ENCODE measurements around the gene SGCD. TPM values are rescaled to one million over a fixed set of nuclear protein-coding genes. Genes with fewer than 3 reads are reported as not detected.

Gene SGCD
- total RNA-seq, 1 donor from 2014 or later = 0.33 TPM

- no peaks in the 10 kb centered on the region for H3K9me3 Mint-ChIP-seq
- no peak for TF ChIP-seq CTCF (conservative IDR thresholded peaks at IDR 0.05)
- H3K4me3 Mint-ChIP-seq = no peak overlapping the region
- no peak overlapping the region for H3K27ac Mint-ChIP-seq (ENCODE audit: unreplicated experiment)
- DNase-seq (ENCODE audit: low read depth, low spot score) = no peak
- no peaks in the 10 kb centered on the region for H3K27me3 Mint-ChIP-seq (ENCODE audit: low read depth)
- H3K4me1 Mint-ChIP-seq = peaks cover 11% of the 10 kb centered on the region
- no peaks in the 10 kb centered on the region for H3K36me3 Mint-ChIP-seq (ENCODE audit: low read depth)
Measured at GRCh38 chr5:156409834-156410233, 82.9 kb downstream of the SGCD start.

GRCh38 chr5:156411185-156411613 lies 84.2 kb downstream of the SGCD start:
- no peak overlapping the region for H3K27ac Mint-ChIP-seq (ENCODE audit: unreplicated experiment)
- no peak for TF ChIP-seq CTCF (conservative IDR thresholded peaks at IDR 0.05)
- H3K4me1 Mint-ChIP-seq = peaks cover 11% of the 10 kb centered on the region
- H3K4me3 Mint-ChIP-seq = no peak overlapping the region
- H3K9me3 Mint-ChIP-seq = no peaks in the 10 kb centered on the region
- no peaks in the 10 kb centered on the region for H3K36me3 Mint-ChIP-seq (ENCODE audit: low read depth)
- no peak for DNase-seq (ENCODE audit: low read depth, low spot score)
- H3K27me3 Mint-ChIP-seq (ENCODE audit: low read depth) = no peaks in the 10 kb centered on the region

- TF ChIP-seq CTCF (conservative IDR thresholded peaks at IDR 0.05) = no peak
- no peak for DNase-seq (ENCODE audit: low read depth, low spot score)
- Mint-ChIP-seq H3K36me3 (ENCODE audit: low read depth) (no peaks in the 10 kb centered on the region), H3K4me3 (no peak overlapping the region), H3K9me3 (no peaks in the 10 kb centered on the region), H3K27ac (ENCODE audit: unreplicated experiment) (no peak overlapping the region), H3K27me3 (ENCODE audit: low read depth) (no peaks in the 10 kb centered on the region), H3K4me1 (peaks cover 11% of the 10 kb centered on the region)
Measured at GRCh38 chr5:156411957-156412356, 85.0 kb downstream of the SGCD start.

- Mint-ChIP-seq H3K27ac (ENCODE audit: unreplicated experiment) (no peak overlapping the region), H3K36me3 (ENCODE audit: low read depth) (no peaks in the 10 kb centered on the region), H3K9me3 (no peaks in the 10 kb centered on the region), H3K4me3 (no peak overlapping the region), H3K4me1 (peaks cover 11% of the 10 kb centered on the region), H3K27me3 (ENCODE audit: low read depth) (peaks cover 2% of the 10 kb centered on the region)
- TF ChIP-seq CTCF (conservative IDR thresholded peaks at IDR 0.05) = no peak
- DNase-seq (ENCODE audit: low read depth, low spot score) = no peak
Measured at GRCh38 chr5:156414391-156414790, 87.4 kb downstream of the SGCD start.

- Mint-ChIP-seq H3K27ac (ENCODE audit: unreplicated experiment) (no peak overlapping the region), H3K36me3 (ENCODE audit: low read depth) (no peaks in the 10 kb centered on the region), H3K27me3 (ENCODE audit: low read depth) (peaks cover 2% of the 10 kb centered on the region), H3K9me3 (no peaks in the 10 kb centered on the region), H3K4me1 (no peaks in the 10 kb centered on the region), H3K4me3 (no peak overlapping the region)
- TF ChIP-seq CTCF (conservative IDR thresholded peaks at IDR 0.05) = no peak
- no peak for DNase-seq (ENCODE audit: low read depth, low spot score)
Measured at GRCh38 chr5:156419661-156420060, 92.7 kb downstream of the SGCD start.

GRCh38 chr5:156420665-156421064 lies 93.7 kb downstream of the SGCD start:
- Mint-ChIP-seq H3K27ac (ENCODE audit: unreplicated experiment) (no peak overlapping the region), H3K9me3 (no peaks in the 10 kb centered on the region), H3K4me3 (no peak overlapping the region), H3K27me3 (ENCODE audit: low read depth) (peaks cover 2% of the 10 kb centered on the region), H3K4me1 (no peaks in the 10 kb centered on the region), H3K36me3 (ENCODE audit: low read depth) (no peaks in the 10 kb centered on the region)
- DNase-seq (ENCODE audit: low read depth, low spot score) = no peak
- TF ChIP-seq CTCF (conservative IDR thresholded peaks at IDR 0.05) = no peak
